Measurements from ENCODE around the gene P2RY13.

P2RY13 gene

GRCh38 chr3:151346292-151346691, 16.9 kb upstream of the P2RY13 start:
- Histone ChIP-seq H3K36me3 (replicated peaks; ENCODE audit: insufficient read depth, low read length) (no peaks in the 10 kb centered on the region), H3K4me1 (ENCODE audit: low read length) (peaks cover 4% of the 10 kb centered on the region), H3K9ac (ENCODE audit: low read length) (no peak overlapping the region), H4K20me1 (ENCODE audit: insufficient read depth, low read length) (no peaks in the 10 kb centered on the region), H3K4me3 (ENCODE audit: low read length) (no peak overlapping the region), H2AFZ (ENCODE audit: low read length) (no peak overlapping the region), H3K9me2 (replicated peaks; ENCODE audit: insufficient read depth, low read length) (no peaks in the 10 kb centered on the region), H3F3A (ENCODE audit: insufficient read depth, low read length) (no peaks in the 10 kb centered on the region), H3K9me3 (replicated peaks; ENCODE audit: insufficient read depth, low read length) (no peaks in the 10 kb centered on the region), H3K4me2 (ENCODE audit: low read depth, low read length) (no peak overlapping the region), H3K27ac (ENCODE audit: low read length) (no peak overlapping the region), H3K27me3 (replicated peaks; ENCODE audit: insufficient read depth, low read length) (no peaks in the 10 kb centered on the region), H3K79me2 (ENCODE audit: low read length) (no peaks in the 10 kb centered on the region)
- no peak for DNase-seq
- no peak for TF ChIP-seq EZH2phosphoT487 (IDR thresholded peaks at IDR 0.05; ENCODE audit: low read length)
- TF ChIP-seq EZH2 (optimal IDR thresholded peaks at IDR 0.05; ENCODE audit: low read depth, low read length): no peak
- no peak for TF ChIP-seq CTCF (IDR thresholded peaks at IDR 0.05; ENCODE audit: low read length)

- Histone ChIP-seq H2AFZ (ENCODE audit: low read length) (no peak overlapping the region), H3K9ac (ENCODE audit: low read length) (no peak overlapping the region), H3K9me2 (replicated peaks; ENCODE audit: insufficient read depth, low read length) (no peaks in the 10 kb centered on the region), H3K9me3 (replicated peaks; ENCODE audit: insufficient read depth, low read length) (no peaks in the 10 kb centered on the region), H3K27me3 (replicated peaks; ENCODE audit: insufficient read depth, low read length) (no peaks in the 10 kb centered on the region), H3K79me2 (ENCODE audit: low read length) (no peaks in the 10 kb centered on the region), H3K27ac (ENCODE audit: low read length) (no peak overlapping the region), H4K20me1 (ENCODE audit: insufficient read depth, low read length) (no peaks in the 10 kb centered on the region), H3K36me3 (replicated peaks; ENCODE audit: insufficient read depth, low read length) (no peaks in the 10 kb centered on the region), H3K4me1 (ENCODE audit: low read length) (0 out of 2 replicates have a peak, but pooled peaks cover under 1% of the 10 kb centered on the region), H3K4me2 (ENCODE audit: low read depth, low read length) (no peak overlapping the region), H3F3A (ENCODE audit: insufficient read depth, low read length) (no peaks in the 10 kb centered on the region), H3K4me3 (ENCODE audit: low read length) (no peak overlapping the region)
- TF ChIP-seq CTCF (IDR thresholded peaks at IDR 0.05; ENCODE audit: low read length) (no peak), EZH2phosphoT487 (IDR thresholded peaks at IDR 0.05; ENCODE audit: low read length) (no peak), EZH2 (optimal IDR thresholded peaks at IDR 0.05; ENCODE audit: low read depth, low read length) (no peak)
- DNase-seq: no peak
Observed at GRCh38 chr3:151345859-151346258, 16.5 kb upstream of the P2RY13 start.

- H3K9me3 ChIP-seq (replicated peaks; ENCODE audit: insufficient read depth, low read length): no peaks in the 10 kb centered on the region
- H3F3A ChIP-seq (ENCODE audit: insufficient read depth, low read length): no peaks in the 10 kb centered on the region
- no peak overlapping the region for H3K4me2 ChIP-seq (ENCODE audit: low read depth, low read length)
- no peak for DNase-seq
- H3K27ac ChIP-seq (ENCODE audit: low read length): no peak overlapping the region
- TF ChIP-seq CTCF (IDR thresholded peaks at IDR 0.05; ENCODE audit: low read length) (no peak), EZH2phosphoT487 (IDR thresholded peaks at IDR 0.05; ENCODE audit: low read length) (no peak), EZH2 (optimal IDR thresholded peaks at IDR 0.05; ENCODE audit: low read depth, low read length) (no peak)
- no peak overlapping the region for H3K4me3 ChIP-seq (ENCODE audit: low read length)
- no peaks in the 10 kb centered on the region for H3K36me3 ChIP-seq (replicated peaks; ENCODE audit: insufficient read depth, low read length)
- no peaks in the 10 kb centered on the region for H3K9me2 ChIP-seq (replicated peaks; ENCODE audit: insufficient read depth, low read length)
- H4K20me1 ChIP-seq (ENCODE audit: insufficient read depth, low read length): no peaks in the 10 kb centered on the region
- H3K79me2 ChIP-seq (ENCODE audit: low read length): no peaks in the 10 kb centered on the region
- no peaks in the 10 kb centered on the region for H3K27me3 ChIP-seq (replicated peaks; ENCODE audit: insufficient read depth, low read length)
- H3K4me1 ChIP-seq (ENCODE audit: low read length): no peaks in the 10 kb centered on the region
- H3K9ac ChIP-seq (ENCODE audit: low read length): no peak overlapping the region
- H2AFZ ChIP-seq (ENCODE audit: low read length): no peak overlapping the region
Observed at GRCh38 chr3:151331696-151332095, 2.3 kb upstream of the P2RY13 start.
